HEK293 (cell line): ENCODE measurements around the gene EVI5.

Experiments
- CTCF ChIA-PET: fragments of 350-600 bp; formaldehyde crosslinking; extraction: SDS; loops from one replicate; lab custom pipeline; 2021; ENCODE audit warnings: antibody characterized with exemption; lab: Yijun Ruan, JAX
- POLR2A ChIA-PET: fragments of 300-600 bp; formaldehyde crosslinking; extraction: SDS; loops from one replicate; lab custom pipeline; 2020; ENCODE audit warnings: antibody characterized with exemption, inconsistent platforms; lab: Yijun Ruan, JAX
- H3K27ac ChIP-seq: fragments of 200-500 bp; sonication (Bioruptor generic); 2 replicates; pipeline ENCODE4 v1.5.1; 2014; ENCODE audit warnings: low read depth, low read length, control low read depth, inconsistent platforms; ENCODE audit errors: extremely low read depth
- H3K36me3 ChIP-seq, 2 experiments: fragments of 200-500 bp in 1 of 2; sonication (Bioruptor generic) in 1 of 2; 1 replicate in 1 of 2; 2 replicates in 1 of 2; pipeline ENCODE4 v1.5.1; 2014 to 2017; ENCODE audit warnings: inconsistent platforms in 2 of 2, low read length in 2 of 2; ENCODE audit not compliant: control insufficient read depth in 2 of 2, insufficient read depth in 1 of 2
- H3K4me1 ChIP-seq: fragments of 200-500 bp; sonication (Bioruptor generic); 2 replicates; pipeline ENCODE4 v1.5.1; 2014; ENCODE audit warnings: mild to moderate bottlenecking, low read length, inconsistent platforms; ENCODE audit not compliant: control insufficient read depth, insufficient read depth
- H3K4me3 ChIP-seq: 2 replicates; pipeline ENCODE4 v1.5.1; 2011; ENCODE audit warnings: low read depth, mild to moderate bottlenecking, control low read depth, low read length, moderate library complexity
- H3K9me3 ChIP-seq: fragments of 200-500 bp; sonication (Bioruptor generic); 2 replicates; pipeline ENCODE4 v1.5.1; 2014; ENCODE audit warnings: low read depth, low read length, inconsistent platforms; ENCODE audit not compliant: control insufficient read depth, insufficient read depth
- BCL6B ChIP-seq: fragments of 450-650 bp; formaldehyde crosslinking; IDR thresholded peaks from 2 replicates; pipeline ENCODE4 v1.5.1; 2017; ENCODE audit warnings: missing biosample characterization, missing genetic modification characterization
- MYNN ChIP-seq: fragments of 450-650 bp; formaldehyde crosslinking; IDR thresholded peaks from 2 replicates; pipeline ENCODE4 v1.5.1; 2016; ENCODE audit warnings: missing biosample characterization, missing genetic modification characterization, borderline replicate concordance
- SALL2 ChIP-seq: fragments of 450-650 bp; formaldehyde crosslinking; IDR thresholded peaks from 2 replicates; pipeline ENCODE4 v1.5.0; 2017; ENCODE audit warnings: missing biosample characterization, mild to moderate bottlenecking, missing genetic modification characterization, borderline replicate concordance
- SCRT1 ChIP-seq: fragments of 450-650 bp; formaldehyde crosslinking; IDR thresholded peaks from 2 replicates; pipeline ENCODE4 v1.5.1; 2016; ENCODE audit warnings: missing biosample characterization, missing genetic modification characterization, borderline replicate concordance
- ZBTB11 ChIP-seq: fragments of 450-650 bp; formaldehyde crosslinking; conservative IDR thresholded peaks from 2 replicates; pipeline ENCODE4 v1.5.1; 2016; ENCODE audit warnings: low read depth, missing biosample characterization, missing genetic modification characterization
- ZFP41 ChIP-seq: fragments of 450-650 bp; formaldehyde crosslinking; IDR thresholded peaks from 2 replicates; pipeline ENCODE4 v1.5.1; 2016; ENCODE audit warnings: missing biosample characterization, missing genetic modification characterization, borderline replicate concordance
- ZNF138 ChIP-seq: fragments of 450-650 bp; formaldehyde crosslinking; IDR thresholded peaks from 2 replicates; pipeline ENCODE4 v1.5.1; 2016; ENCODE audit warnings: missing biosample characterization, missing genetic modification characterization, borderline replicate concordance
- ZNF146 ChIP-seq: fragments of 450-650 bp; formaldehyde crosslinking; IDR thresholded peaks from 2 replicates; pipeline ENCODE4 v1.5.1; 2016; ENCODE audit warnings: missing biosample characterization, missing genetic modification characterization
- ZNF155 ChIP-seq: fragments of 450-650 bp; formaldehyde crosslinking; IDR thresholded peaks from 2 replicates; pipeline ENCODE4 v1.5.1; 2016; ENCODE audit warnings: missing biosample characterization, missing genetic modification characterization
- ZNF174 ChIP-seq: fragments of 450-650 bp; formaldehyde crosslinking; IDR thresholded peaks from 2 replicates; pipeline ENCODE4 v1.5.0; 2017; ENCODE audit warnings: missing biosample characterization, mild to moderate bottlenecking, missing genetic modification characterization
- ZNF175 ChIP-seq: fragments of 450-650 bp; formaldehyde crosslinking; IDR thresholded peaks from 2 replicates; pipeline ENCODE4 v1.5.1; 2016; ENCODE audit warnings: missing biosample characterization, missing genetic modification characterization
- ZNF19 ChIP-seq: fragments of 450-650 bp; formaldehyde crosslinking; IDR thresholded peaks from 2 replicates; pipeline ENCODE4; 2016; ENCODE audit warnings: missing biosample characterization, missing genetic modification characterization, low read depth
- ZNF202 ChIP-seq: fragments of 450-650 bp; formaldehyde crosslinking; IDR thresholded peaks from 2 replicates; pipeline ENCODE4 v1.5.1; 2016; ENCODE audit warnings: missing biosample characterization, missing genetic modification characterization, borderline replicate concordance
- ZNF292 ChIP-seq: fragments of 450-650 bp; formaldehyde crosslinking; IDR thresholded peaks from 2 replicates; pipeline ENCODE4 v1.5.1; 2016; ENCODE audit warnings: low read depth, missing biosample characterization, missing genetic modification characterization, borderline replicate concordance
- ZNF324 ChIP-seq: fragments of 450-650 bp; formaldehyde crosslinking; IDR thresholded peaks from 2 replicates; pipeline ENCODE4 v1.5.1; 2016; ENCODE audit warnings: missing biosample characterization, missing genetic modification characterization
- ZNF394 ChIP-seq: fragments of 450-650 bp; formaldehyde crosslinking; IDR thresholded peaks from 2 replicates; pipeline ENCODE4 v1.5.1; 2016; ENCODE audit warnings: missing biosample characterization, missing genetic modification characterization, mild to moderate bottlenecking, moderate library complexity, borderline replicate concordance
- ZNF513 ChIP-seq: fragments of 450-650 bp; IDR thresholded peaks from 2 replicates; pipeline ENCODE4 v1.5.1; 2018; ENCODE audit warnings: missing biosample characterization, missing genetic modification characterization
- ZNF529 ChIP-seq: fragments of 450-650 bp; formaldehyde crosslinking; IDR thresholded peaks from 2 replicates; pipeline ENCODE4 v1.5.1; 2017; ENCODE audit warnings: missing genetic modification characterization, missing biosample characterization; ENCODE audit not compliant: insufficient replicate concordance
- ZNF548 ChIP-seq: fragments of 450-650 bp; formaldehyde crosslinking; IDR thresholded peaks from 2 replicates; pipeline ENCODE4 v1.5.1; 2016; ENCODE audit warnings: missing biosample characterization, missing genetic modification characterization
- ZNF555 ChIP-seq: fragments of 450-650 bp; formaldehyde crosslinking; conservative IDR thresholded peaks from 2 replicates; pipeline ENCODE4 v1.5.1; 2017; ENCODE audit warnings: missing biosample characterization, mild to moderate bottlenecking, missing genetic modification characterization, inconsistent platforms
- ZNF585B ChIP-seq: fragments of 450-650 bp; formaldehyde crosslinking; IDR thresholded peaks from 2 replicates; pipeline ENCODE4 v1.5.1; 2016; ENCODE audit warnings: missing biosample characterization, missing genetic modification characterization
- ZNF600 ChIP-seq: fragments of 450-650 bp; formaldehyde crosslinking; IDR thresholded peaks from 2 replicates; pipeline ENCODE4 v1.5.1; 2016; ENCODE audit warnings: missing biosample characterization, missing genetic modification characterization
- ZNF747 ChIP-seq: fragments of 450-650 bp; formaldehyde crosslinking; IDR thresholded peaks from 2 replicates; pipeline ENCODE4 v1.5.1; 2016; ENCODE audit warnings: missing biosample characterization, missing genetic modification characterization

Gene EVI5

GRCh38 chr1:92495392-92496063 is 289.4 kb downstream of the EVI5 start:
- Histone ChIP-seq H3K27ac (no peak overlapping the region), H3K9me3 (no peaks in the 10 kb centered on the region), H3K36me3 (no peaks in the 10 kb centered on the region), H3K4me1 (no peaks in the 10 kb centered on the region), H3K4me3 (no peak overlapping the region)
- TF ChIP-seq ZNF202 (tag by site-specific recombination) (no peak), ZFP41 (tag by site-specific recombination) (no peak), ZNF155 (tag by site-specific recombination) (no peak), ZNF175 (tag by site-specific recombination) (no peak)
- POLR2A ChIA-PET, result no interaction called here
- CTCF ChIA-PET, result interaction anchor here (0.7 kb wide), 1 partner anchor 8 kb away, joined by 4 read pairs; no protein-coding TSS in a partner anchor

DNA sequence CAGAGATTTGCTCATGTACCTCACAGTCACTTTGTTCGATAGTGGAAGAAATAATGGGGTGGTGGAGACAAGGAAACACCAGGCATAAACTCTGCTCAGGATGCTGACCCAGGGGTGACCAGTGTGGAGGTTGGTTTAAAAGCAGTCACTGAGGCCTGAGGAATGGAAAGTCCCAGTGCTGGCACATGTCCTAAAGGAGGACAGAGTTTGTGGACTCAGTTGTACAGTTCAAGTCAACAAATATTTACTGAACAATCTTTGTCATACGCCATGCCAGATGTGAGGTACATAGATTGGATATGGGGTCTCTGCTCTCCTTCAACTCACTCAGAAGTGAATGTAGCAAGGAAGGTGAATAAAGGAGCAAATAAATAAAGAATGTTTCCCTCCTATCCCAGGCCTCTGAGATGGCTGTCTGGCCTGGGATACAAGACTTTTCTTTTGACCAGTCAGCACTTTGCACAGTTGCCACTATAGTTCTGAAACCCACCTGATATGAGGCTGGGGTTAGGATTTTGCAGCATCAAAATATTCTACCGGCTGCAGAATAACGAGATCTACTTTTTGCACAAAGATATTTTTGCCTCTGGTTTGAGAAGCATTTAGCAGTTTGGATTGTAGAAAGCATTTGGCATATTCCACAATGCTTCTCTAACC is 290.3 kb downstream of the EVI5 start:
- ChIA-PET CTCF (interaction anchor here (0.6 to 0.7 kb wide), 2 partner anchors 7 to 17 kb away, joined by 3 to 4 read pairs; no protein-coding TSS in a partner anchor), POLR2A (no interaction called here)
- Histone ChIP-seq H3K36me3 (no peaks in the 10 kb centered on the region), H3K4me1 (no peaks in the 10 kb centered on the region), H3K9me3 (no peaks in the 10 kb centered on the region), H3K27ac (no peak overlapping the region), H3K4me3 (no peak overlapping the region)
- TF ChIP-seq ZNF513 (tag by site-specific recombination) (no peak), ZNF747 (tag by site-specific recombination) (no peak), ZNF19 (tag by site-specific recombination) (no peak), ZNF548 (tag by site-specific recombination) (no peak), ZNF529 (tag by site-specific recombination) (no peak), SCRT1 (tag by site-specific recombination) (no peak), ZNF175 (tag by site-specific recombination) (no peak), ZNF292 (tag by site-specific recombination) (no peak), MYNN (tag by site-specific recombination) (no peak), ZNF146 (tag by site-specific recombination) (no peak), ZNF174 (tag by site-specific recombination) (no peak), ZNF600 (no peak)

DNA sequence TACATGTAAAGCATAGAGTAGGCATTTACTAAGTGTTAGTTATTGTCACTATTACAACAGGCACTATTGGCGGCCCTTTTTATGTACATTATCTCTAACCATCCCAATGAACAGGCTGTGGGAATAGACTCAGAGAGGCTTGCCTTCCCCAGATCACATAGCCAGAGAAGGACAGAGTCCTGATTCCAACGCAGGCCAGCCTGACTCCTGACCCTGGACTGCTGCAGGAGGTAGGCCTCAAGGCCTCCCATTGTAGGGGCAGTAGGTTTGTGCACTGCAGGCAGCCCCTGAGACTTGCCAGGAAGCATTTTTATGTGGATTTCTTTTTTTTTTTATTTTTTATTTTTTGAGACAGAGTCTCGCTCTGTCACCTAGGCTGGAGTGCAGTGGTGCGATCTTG is 291.8 kb downstream of the EVI5 start:
- POLR2A ChIA-PET, result interaction anchor here (0.6 kb wide), 1 partner anchor 90 kb away, joined by 5 read pairs; no protein-coding TSS in a partner anchor
- TF ChIP-seq ZNF394 (tag by site-specific recombination), result no peak
- no peak for TF ChIP-seq ZBTB11 (tag by site-specific recombination)
- no peak for TF ChIP-seq ZNF324 (tag by site-specific recombination)
- TF ChIP-seq ZNF585B (tag by site-specific recombination), result no peak
- no peak for TF ChIP-seq ZNF138 (tag by site-specific recombination)
- no peak for TF ChIP-seq ZNF555 (tag by site-specific recombination)
- TF ChIP-seq BCL6B (tag by site-specific recombination), result no peak
- TF ChIP-seq SALL2 (tag by site-specific recombination), result no peak

More for the DNA sequence above, 291.8 kb downstream of the EVI5 start:
- no peak overlapping the region for H3K4me3 ChIP-seq
- H3K36me3 ChIP-seq, result no peaks in the 10 kb centered on the region
- no peaks in the 10 kb centered on the region for H3K4me1 ChIP-seq
- H3K27ac ChIP-seq, result no peak overlapping the region
- CTCF ChIA-PET, result no interaction called here
- no peaks in the 10 kb centered on the region for H3K9me3 ChIP-seq
